ENCODE measurements around the gene F11R.
"Not testable (repeated sequence)": the region's sequence is repeated elsewhere in the genome, so short reads cannot be mapped to it uniquely, and the experiment has no call there.

Gene F11R

GRCh38 chr1:160949216-160949880 lies 71.6 kb downstream of the F11R start:
- TF ChIP-seq SPI1 (IDR thresholded peaks at IDR 0.05; ENCODE audit: borderline replicate concordance, low read depth), result peak; percentile 81
- H3K27me3 ChIP-seq (ENCODE audit: insufficient read depth, poor library complexity, severe bottlenecking); DNase-seq (ENCODE audit: low read depth in 1 of 2, low spot score in 1 of 2); H3K4me3 ChIP-seq (replicated peaks; ENCODE audit: insufficient read depth, low read length); H3K27ac ChIP-seq (replicated peaks): not testable (repeated sequence)

- not testable (repeated sequence) for H3K4me3 ChIP-seq (replicated peaks; ENCODE audit: insufficient read depth, low read length); H3K27me3 ChIP-seq (ENCODE audit: insufficient read depth, poor library complexity, severe bottlenecking); DNase-seq (ENCODE audit: low read depth in 1 of 2, low spot score in 1 of 2); H3K27ac ChIP-seq (replicated peaks)
Measured at GRCh38 chr1:160947174-160947759, 73.7 kb downstream of the F11R start.

GRCh38 chr1:160945881-160946280 lies 75.1 kb downstream of the F11R start:
- not testable (repeated sequence) for DNase-seq (ENCODE audit: low read depth in 1 of 2, low spot score in 1 of 2); H3K27me3 ChIP-seq (ENCODE audit: insufficient read depth, poor library complexity, severe bottlenecking); H3K4me3 ChIP-seq (replicated peaks; ENCODE audit: insufficient read depth, low read length); H3K27ac ChIP-seq (replicated peaks)
